ENCODE measurements around the gene C1orf94.

DNA sequence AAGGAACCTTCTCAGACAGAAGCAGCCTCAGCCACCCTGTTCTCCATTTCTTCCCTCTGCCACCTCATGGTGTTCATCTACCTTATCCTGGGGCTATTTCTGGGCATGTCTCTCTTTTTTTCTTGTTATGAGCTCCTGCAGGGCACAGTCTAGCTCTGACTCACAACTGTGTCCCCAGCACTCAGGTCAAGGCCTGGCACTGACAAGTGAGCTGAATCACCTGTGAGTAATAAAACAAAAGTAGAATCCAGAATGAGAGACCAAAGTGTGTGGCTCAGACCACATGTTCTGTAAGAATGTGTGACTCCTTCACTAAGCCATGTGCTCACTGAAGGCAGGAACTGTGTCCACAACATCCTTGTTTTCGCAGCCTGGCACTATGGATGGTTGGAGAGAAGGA lies 23.2 kb downstream of the C1orf94 start:
- TF ChIP-seq, protein P1, sequence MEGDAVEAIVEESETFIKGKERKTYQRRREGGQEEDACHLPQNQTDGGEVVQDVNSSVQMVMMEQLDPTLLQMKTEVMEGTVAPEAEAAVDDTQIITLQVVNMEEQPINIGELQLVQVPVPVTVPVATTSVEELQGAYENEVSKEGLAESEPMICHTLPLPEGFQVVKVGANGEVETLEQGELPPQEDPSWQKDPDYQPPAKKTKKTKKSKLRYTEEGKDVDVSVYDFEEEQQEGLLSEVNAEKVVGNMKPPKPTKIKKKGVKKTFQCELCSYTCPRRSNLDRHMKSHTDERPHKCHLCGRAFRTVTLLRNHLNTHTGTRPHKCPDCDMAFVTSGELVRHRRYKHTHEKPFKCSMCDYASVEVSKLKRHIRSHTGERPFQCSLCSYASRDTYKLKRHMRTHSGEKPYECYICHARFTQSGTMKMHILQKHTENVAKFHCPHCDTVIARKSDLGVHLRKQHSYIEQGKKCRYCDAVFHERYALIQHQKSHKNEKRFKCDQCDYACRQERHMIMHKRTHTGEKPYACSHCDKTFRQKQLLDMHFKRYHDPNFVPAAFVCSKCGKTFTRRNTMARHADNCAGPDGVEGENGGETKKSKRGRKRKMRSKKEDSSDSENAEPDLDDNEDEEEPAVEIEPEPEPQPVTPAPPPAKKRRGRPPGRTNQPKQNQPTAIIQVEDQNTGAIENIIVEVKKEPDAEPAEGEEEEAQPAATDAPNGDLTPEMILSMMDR (IDR thresholded peaks at IDR 0.05 in 8 of 11, conservative IDR thresholded peaks at IDR 0.05 in 3 of 11), result no peak
- no peak for TF ChIP-seq POLR2A (IDR thresholded peaks at IDR 0.05)
- TF ChIP-seq POLR2AphosphoS5 (IDR thresholded peaks at IDR 0.05), result no peak

All from spleen (tissue), 7 donors.